Raji (cell line): ENCODE data around the gene TMEM72.

Experiments
- POLR2A ChIP-seq: IDR thresholded peaks from 2 replicates; pipeline ENCODE4 v1.6.1; 2011; ENCODE audit warnings: low read depth, low read length, control low read depth; ENCODE audit not compliant: insufficient read depth

TMEM72 gene

DNA sequence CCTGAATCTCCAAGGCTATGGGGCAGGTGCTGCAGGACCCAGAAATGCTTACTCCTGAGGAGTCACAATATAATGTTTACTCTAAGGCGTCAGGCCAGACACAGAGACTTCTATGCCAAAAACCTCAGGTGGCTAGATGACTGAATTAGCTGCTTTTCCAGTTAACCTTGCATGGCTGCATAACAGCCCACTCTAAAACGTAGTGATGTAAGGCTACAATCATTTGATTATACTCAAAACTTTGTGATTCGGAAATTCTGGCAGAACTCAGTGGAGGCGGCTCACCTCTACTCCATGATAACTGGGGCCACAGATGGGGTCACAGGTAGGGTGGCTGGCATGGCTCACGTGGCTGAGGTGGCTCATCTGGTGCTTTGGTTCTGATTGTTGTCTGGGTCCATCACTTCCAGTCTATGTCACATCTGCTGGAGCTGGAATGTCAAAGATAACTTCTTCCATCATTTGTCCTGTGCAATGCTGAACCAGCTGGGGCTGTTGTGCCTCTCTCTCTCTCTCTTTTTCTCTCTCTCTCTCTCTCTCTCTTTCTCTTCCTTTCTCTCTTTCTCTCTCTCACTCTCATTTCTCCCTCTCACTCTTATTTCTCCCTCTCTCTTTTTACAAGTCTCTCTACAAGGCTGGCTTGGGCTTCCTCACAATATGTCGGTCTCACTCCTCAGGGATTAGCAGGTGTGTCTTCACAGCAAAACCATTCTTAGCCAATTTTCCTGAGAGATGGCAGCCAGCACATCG, 11.8 kb downstream of the TMEM72 start:
- no peak for TF ChIP-seq POLR2A

DNA sequence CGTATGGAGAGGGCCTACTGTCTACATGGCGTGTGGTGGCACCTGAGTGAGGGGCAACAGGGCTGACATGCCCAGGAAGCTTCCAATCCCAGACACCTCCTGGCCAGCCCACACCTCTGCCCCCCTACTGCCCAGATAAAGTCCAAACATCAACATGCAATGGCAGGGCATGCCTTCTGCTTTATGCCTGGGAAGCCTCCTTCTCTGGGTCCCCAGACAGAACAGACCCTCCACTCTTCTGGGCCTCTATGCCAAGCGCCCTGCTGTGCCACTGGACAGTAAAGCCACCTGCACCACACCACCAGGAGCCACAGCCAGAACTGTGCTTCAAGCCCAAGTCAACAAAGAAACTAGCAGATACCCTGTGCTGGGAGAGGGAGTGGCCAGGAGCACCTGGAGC, 12.5 kb downstream of the TMEM72 start:
- TF ChIP-seq POLR2A = no peak

DNA sequence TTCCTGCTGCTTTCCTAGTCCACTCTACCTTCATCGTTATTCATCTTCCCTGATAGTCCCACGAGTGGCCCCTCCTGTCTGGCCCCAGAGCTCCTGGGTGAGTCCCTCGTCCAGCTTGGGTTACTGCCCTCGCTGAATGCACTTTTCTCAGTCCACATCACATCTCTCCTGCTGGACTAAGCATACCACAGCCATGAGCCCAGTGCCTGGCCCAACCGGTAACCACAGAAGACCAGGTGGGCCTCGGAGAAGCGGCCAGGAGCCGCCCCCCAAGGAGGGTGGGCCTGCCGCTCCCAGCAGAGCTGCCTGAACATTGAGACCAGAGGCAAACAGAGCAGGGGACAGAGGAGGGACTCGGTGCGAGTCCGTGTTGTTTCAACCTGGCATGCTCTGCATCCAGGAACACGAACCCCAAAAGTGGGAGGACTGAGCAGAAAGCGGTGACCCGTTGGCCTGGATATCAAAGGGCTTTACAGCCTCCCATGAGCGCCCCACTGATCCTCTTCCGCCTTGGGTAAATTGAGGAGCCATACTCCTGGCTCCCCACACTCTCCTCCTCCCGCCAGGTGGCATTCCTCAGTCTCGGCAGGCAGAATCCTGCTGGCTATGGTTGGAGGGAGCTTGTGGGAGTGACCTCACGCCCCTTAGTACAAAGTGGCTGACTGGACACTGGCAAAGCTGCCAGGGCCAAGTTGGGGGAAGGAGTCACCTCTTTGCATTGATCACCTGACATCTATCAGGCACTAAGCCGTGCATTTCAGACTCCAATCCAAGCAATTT, 13.3 kb downstream of the TMEM72 start:
- no peak for TF ChIP-seq POLR2A

DNA sequence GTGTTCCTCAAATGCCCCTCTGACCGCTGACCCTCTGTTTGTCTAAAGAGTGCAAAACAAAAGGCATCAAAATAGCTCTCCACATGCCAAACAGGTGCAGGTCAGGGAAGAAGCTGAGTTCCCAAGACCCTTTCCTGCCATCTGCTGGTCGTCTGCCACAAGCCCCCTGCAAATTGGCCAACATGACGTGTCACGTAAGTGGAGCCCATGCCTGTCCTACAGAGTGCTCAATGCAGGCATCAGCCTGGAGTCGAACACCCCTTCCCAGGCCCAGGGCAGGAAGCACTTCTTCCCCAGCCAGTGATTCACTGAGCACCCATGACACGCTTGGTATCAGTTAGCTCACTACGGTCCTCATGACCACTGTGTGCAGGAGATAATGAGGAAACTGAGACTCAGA, 14.1 kb downstream of the TMEM72 start:
- TF ChIP-seq POLR2A = no peak

DNA sequence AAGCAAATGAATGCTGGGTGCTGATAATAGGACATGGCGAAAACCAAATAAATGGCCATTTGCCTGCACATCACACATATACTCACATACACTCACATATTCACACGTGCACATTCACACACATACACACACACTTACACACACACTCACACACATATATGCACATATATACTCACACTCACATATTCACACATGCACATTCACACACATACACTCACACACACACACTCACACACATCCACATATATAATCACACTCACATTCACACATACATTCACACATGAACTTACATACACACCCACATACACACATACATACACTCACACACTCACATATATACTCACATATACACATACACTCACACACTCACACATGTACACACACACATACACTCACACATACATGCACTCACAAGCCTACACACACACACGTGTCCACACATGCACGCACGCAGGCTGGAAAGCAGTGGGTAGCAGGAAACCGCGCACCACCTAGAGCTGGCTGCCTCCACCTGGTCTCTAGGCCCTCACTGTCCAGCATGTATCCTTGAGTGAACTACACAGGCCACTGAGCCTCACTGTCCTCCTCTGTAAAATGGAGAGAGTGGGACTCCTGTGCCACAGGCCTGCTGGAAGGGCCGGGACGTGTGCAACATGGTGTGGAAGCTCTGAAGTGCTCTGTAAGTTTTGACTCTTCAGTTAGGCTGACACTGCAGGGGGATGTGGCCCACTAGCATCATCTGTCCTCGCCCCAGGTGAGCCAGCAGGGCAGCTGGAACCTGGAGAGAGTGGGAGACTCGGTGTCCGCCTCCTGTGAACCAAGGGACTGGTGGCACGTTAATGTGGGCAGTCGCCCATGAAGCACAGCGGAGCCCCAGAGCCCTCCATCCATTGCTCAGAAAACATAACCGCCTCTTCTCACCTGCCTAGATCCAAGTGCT, 14.9 kb downstream of the TMEM72 start:
- no peak for TF ChIP-seq POLR2A

DNA sequence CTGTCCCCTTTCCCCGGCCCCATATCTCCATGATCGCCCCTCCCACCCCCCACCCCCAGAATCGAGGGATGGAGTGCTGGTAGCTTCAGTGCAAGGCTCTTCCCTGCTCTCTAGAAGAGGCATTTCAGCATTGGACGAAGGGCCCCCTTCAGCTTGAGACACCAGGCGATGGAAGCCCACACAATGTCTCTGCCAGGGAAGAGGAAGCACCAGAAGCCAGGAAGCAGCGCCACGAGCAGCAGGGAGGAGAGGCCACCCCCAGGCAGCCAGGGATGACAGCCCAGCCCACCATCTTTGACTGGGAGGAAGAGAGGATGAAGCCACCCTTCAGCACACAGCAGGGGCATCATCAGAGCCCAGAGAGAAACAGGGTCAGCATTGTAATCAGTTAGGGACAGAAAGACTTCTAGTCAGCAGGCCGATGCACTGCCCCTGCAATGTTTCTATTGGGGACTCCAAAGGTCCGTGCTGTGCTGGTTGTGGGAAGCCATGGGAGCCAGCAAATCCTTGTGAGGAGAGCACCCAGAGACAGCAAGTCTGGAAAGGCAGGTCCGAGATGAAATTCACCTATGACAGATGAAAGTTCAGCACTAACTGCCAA, 15.7 kb downstream of the TMEM72 start:
- no peak for TF ChIP-seq POLR2A

DNA sequence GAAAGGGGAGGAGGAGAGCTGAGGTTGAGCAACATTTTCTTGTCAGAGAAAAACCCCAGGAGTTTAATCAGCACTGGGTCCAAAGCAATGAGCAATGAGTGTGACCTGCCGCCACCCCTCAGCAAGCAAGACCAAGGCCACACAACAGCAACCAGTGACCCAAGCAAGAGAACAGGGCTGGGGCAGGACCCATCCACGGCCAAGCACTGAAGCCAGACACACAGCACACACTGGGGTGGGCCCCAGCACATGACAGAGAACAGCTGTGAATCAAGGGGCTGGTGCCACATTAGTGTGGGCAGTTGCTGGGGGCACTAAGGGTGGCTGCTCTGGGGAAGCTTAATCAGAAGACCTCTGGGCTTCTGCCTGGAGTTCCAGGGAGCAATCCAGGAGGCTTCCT, 16.2 kb downstream of the TMEM72 start:
- TF ChIP-seq POLR2A = no peak

DNA sequence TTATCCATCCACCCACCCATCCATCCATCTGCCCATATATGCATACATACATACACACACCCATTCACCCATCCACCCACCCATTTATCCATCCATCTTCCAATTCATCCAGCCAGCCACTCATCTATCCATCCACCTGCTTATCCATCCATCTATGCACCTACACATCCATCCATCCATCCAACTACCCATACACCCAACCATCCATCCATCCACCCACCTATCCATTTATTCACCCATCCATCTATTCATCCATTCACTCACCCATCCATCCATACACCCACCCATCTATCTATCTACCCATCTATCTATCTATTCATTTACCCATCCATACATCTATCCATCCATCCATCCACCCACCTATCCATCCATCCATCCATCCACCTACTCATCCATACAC, 17.3 kb downstream of the TMEM72 start:
- TF ChIP-seq POLR2A = no peak

DNA sequence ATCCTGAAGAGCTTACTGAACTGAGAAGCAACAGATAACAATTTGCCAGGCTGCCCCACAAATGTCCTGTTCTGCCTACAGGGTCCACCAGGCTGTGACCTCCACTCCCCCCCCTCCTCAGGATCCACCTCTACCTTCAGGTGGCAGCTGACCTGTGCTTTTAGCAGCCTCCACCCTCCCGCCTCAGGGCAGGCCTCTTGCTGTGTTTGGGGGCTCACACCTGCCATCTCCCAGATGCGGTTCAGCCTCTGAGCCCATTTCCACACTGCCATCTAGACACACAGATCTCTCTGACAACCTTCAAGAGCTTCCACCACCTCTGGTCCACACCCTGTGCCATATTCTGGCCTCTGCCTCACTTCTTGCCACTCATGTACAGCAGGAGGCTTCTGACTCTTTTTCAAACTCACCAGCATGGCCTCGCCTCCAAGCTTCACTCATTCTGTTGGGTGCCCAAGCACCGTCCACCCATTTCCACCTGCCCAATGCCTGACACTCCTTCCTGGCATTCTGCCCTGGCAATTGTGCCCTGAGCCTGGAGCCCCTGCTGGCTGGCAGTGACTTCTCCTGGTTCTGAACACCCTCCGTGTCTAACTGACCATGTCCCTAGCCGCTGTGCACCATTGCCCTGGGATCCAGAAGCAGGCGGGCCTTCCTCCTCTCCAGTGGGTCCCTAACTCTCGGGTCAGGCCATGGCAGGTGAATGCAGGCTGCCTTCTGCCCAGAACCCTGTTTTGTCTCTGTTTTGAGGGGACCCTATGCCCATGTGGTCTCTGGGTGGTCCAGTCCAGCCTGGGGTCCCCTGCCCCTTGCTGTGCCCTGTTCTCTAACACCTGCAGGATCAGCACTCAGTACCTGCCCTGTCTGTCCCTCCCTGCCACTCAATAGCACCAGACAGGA, 18.5 kb downstream of the TMEM72 start:
- TF ChIP-seq POLR2A = no peak

DNA sequence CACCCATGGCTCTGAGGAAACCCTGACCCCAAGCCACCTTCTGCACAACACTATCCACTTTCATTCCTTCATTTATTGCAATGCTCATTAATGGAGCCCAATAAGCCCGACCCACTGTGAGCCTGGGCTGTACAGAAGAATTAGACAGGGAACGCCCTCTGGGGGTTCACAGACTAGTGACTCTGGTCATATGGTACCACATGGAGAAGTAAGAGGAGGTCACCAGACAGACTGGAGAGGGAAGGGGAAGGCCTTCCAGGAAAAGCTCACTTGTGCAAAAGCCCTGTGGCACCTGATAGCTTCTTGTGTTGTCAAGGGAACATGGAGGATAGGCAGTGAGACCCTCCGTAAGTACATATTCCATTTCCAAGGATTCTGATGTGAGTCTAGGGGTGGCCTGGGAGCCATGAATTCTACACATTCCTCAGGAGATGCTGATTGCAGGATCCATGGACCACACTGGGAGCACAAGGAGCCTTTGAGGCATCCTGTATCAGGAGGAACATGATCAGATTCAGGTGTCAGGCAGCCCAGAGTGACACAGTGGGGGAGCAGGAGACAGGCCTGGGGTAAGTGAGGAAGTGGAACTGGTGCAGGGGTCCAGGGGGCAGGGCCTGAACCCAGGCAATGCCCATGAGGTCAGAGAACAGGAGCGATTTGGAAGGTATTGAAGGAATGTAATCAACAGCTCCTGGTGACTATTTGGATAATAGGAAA, 19.9 kb downstream of the TMEM72 start:
- TF ChIP-seq POLR2A = no peak

DNA sequence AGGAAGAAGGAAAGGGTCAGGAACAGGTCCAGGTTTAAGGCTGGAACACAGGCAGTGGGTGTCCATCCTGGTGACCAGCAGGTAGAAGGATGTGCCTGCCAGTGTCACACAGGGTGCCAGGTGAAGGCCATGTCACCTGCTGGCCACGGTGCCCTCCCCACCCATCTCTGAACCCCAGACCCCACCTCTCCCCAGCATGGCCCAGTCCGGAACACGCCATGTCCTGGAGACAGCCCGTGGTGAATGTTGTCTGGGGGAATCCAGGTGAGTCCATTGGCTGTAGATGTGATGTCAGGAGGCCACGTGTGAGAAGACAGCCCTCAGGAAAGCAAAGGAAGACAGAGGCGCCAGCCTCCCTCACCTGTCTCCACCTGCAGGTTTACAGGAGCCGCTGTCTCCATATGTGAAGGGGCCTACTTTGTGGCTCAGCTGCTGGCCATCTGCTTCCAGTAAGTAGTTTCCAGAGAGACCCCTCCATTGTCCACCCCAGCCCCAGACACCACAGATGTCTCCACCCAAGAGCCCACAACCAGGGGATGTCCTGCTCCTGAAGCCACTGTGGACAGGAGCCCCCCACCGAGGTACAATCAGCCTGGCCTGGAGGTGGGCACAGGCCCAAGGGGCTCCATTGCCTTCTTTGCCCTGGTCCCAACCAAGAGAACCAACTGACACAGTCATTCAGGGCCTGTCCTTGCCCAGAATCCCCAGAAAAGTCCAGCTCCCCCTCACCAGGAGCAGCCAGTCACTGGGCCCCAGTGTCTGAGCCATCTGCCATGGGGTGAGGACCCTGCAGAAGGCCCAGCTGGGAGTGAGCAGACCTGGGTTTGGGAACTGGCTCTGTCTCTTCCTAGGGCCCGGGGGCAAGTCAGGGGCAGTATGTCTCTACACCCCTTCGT, 20.7 kb downstream of the TMEM72 start:
- no peak for TF ChIP-seq POLR2A
